GM13977 (cell line): ENCODE data around the gene TMEM120B.

Experiments used
- DNase-seq: peaks from one replicate; pipeline ENCODE4 v3.0.0; 2012; ENCODE audit warnings: low spot score
- CTCF ChIP-seq: IDR thresholded peaks from 2 replicates; pipeline ENCODE4 v1.5.1; 2012; ENCODE audit warnings: mild to moderate bottlenecking, control low read depth; ENCODE audit not compliant: insufficient read depth; ENCODE audit errors: extremely low read depth, missing control alignments
- in situ Hi-C: fragments of 300-500 bp; cut with MboI; formaldehyde crosslinking; loops from one replicate; pipeline ENCODE4 v1.12.0; 2022; ENCODE audit warnings: low sequenced_read_pairs, low pct_unique_long_range_greater_than_20kb, mixed read lengths, inconsistent platforms; ENCODE audit not compliant: unreplicated experiment

TMEM120B gene

DNA sequence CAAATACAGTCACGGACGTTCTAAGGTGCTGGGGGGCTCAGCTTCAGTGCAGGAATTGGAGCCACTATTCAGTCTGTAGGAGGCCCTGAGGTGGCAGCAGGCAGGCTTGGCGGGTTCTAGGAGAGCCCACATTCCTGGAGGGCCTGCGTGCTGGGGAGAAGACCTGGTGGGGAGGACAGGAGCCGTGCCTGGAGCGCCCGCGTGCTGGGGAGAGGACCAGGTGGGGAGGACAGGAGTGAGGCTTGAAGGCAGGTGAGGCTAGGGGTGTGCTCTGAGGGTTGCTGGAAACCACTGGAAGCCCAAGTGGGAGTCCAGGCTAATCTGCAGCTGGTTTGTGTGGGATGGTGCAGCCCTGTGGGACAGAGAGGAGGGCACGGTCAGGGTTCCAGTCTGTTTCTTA is 57.8 kb downstream of the TMEM120B start:
- in situ Hi-C loops = no loop called here
- TF ChIP-seq CTCF = no peak
- no peak for DNase-seq

DNA sequence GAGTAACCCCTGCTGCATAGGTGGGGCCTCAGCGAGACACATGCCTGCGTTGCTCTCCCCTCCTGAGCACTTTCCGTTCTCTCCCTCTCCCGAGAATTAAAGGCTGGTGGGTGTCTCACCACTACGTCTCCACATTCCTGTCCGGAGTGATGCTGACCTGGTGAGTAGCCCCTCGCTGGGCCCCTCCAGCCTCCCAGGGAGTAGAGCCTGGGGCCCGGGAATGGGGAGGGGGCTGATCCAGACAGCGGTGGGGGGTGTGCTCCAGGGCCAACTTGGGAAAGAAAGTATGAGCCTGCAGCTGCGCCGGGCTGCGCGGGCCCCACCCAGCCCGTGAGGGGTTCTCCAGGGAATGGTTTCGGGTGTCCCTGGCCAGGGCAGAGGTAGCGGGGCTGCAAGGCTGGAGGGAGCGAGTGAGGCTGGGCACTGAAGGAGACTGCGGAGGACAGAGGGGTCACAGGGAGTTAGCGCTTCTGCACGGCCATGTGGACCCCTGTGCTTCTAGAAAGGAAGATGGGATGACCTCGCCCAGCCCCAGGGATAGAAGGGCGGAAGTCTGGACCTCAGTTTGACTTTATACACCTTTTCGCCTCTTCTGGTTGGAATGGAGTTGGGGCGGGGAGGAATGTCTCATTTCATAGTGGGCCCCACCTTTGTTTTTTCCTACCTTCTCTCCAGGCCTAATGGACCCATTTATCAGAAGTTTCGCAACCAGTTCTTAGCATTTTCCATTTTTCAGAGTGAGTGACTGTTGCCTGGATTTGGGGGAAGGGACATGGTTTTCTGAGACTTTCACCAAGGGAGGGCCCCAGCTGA is 58.5 kb downstream of the TMEM120B start:
- no peak for DNase-seq
- TF ChIP-seq CTCF = no peak
- in situ Hi-C loops = no loop called here

GRCh38 chr12:121773011-121773777 is 60.6 kb downstream of the TMEM120B start:
- peak; percentile 95 for DNase-seq
- peak; percentile 92 for TF ChIP-seq CTCF
- in situ Hi-C loops = no loop called here

DNA sequence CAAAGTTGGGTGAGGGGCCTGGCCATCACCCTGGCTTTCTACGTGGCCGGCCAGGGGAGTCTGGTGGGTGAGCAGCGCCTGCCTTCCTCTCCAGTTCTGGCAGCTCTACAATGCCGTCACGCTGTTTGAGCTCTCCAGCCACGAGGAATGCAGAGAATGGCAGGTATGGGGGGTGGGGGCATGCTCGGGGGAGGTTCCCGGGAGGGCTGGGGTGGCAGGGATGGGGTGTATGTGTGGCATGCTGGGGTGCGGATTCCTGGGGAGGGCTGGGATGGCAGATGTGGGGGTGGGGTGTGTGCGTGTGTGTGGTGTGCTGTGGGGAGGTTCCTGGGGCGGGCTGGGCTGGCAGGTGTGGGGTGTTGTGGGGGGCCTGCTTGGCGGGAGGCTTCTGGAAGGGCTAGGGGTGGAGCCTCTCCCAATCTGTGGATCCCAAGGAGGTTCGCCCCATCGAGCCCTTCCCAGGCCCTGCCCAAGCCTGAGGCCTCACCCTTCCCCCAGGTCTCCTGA is 62.5 kb downstream of the TMEM120B start:
- TF ChIP-seq CTCF = no peak
- in situ Hi-C loops = no loop called here
- DNase-seq = no peak

- in situ Hi-C loops = no loop called here
Measured at GRCh38 chr12:121775501-121775900, 62.9 kb downstream of the TMEM120B start.

More at GRCh38 chr12:121775501-121775900, 62.9 kb downstream of the TMEM120B start:
- TF ChIP-seq CTCF = no peak
- DNase-seq = no peak
